ENCODE data around the gene USF2.

Gene USF2

GRCh38 chr19:35291259-35291658 lies 22.5 kb downstream of the USF2 start:
- H3K27ac ChIP-seq: no peak overlapping the region
- TF ChIP-seq CTCF (IDR thresholded peaks at IDR 0.05) (no peak), ZFX (IDR thresholded peaks at IDR 0.05; ENCODE audit: borderline replicate concordance) (no peak)

GRCh38 chr19:35291916-35292315 lies 23.2 kb downstream of the USF2 start, which contains the start of gene MAG:
Gene MAG, plus strand, starts transcription at chr19:35292161. Its CDS starts 3,248 bp downstream, at chr19:35295409.
- TF ChIP-seq ZFX (IDR thresholded peaks at IDR 0.05; ENCODE audit: borderline replicate concordance) (no peak), CTCF (IDR thresholded peaks at IDR 0.05) (no peak)
- H3K27ac ChIP-seq: no peak within 1 kb of the TSS

GRCh38 chr19:35292421-35293362 lies 23.9 kb downstream of the USF2 start:
- no peak overlapping the region for H3K27ac ChIP-seq

GRCh38 chr19:35293363-35293739 lies 24.6 kb downstream of the USF2 start:
- TF ChIP-seq ZFX (IDR thresholded peaks at IDR 0.05; ENCODE audit: borderline replicate concordance) (no peak), CTCF (IDR thresholded peaks at IDR 0.05) (no peak)
- H3K27ac ChIP-seq: no peak overlapping the region

More at GRCh38 chr19:35292421-35293362, 23.9 kb downstream of the USF2 start:
- no peak for TF ChIP-seq ZFX (IDR thresholded peaks at IDR 0.05; ENCODE audit: borderline replicate concordance)
- no peak for TF ChIP-seq CTCF (IDR thresholded peaks at IDR 0.05)

- no peak overlapping the region for H3K27ac ChIP-seq
- no peak for TF ChIP-seq CTCF (IDR thresholded peaks at IDR 0.05)
- no peak for TF ChIP-seq ZFX (IDR thresholded peaks at IDR 0.05; ENCODE audit: borderline replicate concordance)
Measured at GRCh38 chr19:35293808-35294207, 25.0 kb downstream of the USF2 start.

- TF ChIP-seq ZFX (IDR thresholded peaks at IDR 0.05; ENCODE audit: borderline replicate concordance) (no peak), CTCF (IDR thresholded peaks at IDR 0.05) (no peak)
- no peak overlapping the region for H3K27ac ChIP-seq
Measured at GRCh38 chr19:35294328-35294727, 25.6 kb downstream of the USF2 start.

Data from 22Rv1 (cell line).